ENCODE data around the gene PTGES3L.

Gene PTGES3L
- 0 reads per million in 4 experiments for total RNA-seq

DNA sequence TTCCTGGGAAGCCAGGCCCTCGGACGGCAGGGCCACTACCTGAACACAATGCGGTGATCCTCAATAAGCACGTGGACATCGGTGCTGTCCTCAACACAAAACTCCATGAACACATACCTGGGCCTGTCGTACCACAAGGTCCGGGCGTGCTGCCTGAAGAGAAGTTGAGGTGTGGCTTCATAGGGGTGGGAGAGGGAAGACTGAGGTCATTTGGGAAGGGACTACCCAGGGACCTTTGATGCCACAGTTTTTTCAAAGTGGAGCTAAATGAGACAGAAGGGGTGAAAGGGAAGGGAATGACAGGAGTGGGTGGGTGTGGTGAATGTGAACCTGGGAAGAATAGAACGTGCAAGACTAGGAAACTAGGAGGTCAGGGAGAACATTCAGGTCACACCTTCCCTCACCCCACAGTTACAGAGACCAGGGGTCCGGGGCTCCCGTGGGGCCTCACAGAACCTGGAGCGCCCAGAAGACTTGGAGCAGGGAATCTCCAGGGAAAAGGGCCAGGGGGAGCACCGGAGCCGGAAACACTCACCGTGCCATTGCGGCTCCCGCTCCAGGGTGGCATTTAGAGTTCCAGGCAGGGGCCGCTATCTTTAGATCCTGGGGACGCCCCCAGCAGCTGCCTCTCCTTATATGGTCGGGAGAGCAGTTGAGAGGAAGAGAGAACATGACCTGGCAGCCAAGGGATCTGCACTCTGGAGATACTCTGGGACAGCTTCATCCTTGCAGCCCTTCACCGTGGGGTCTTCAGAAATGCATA lies at the start of gene PTGES3L:
Gene PTGES3L, minus strand, starts transcription at position 570 of the 763 bp plus-strand sequence. Its CDS starts 27 bp downstream, at position 543.
- peak; percentile 26 for DNase-seq

GRCh38 chr17:43028221-43028861 lies 48.5 kb upstream of the PTGES3L start:
- no peak for DNase-seq

DNA sequence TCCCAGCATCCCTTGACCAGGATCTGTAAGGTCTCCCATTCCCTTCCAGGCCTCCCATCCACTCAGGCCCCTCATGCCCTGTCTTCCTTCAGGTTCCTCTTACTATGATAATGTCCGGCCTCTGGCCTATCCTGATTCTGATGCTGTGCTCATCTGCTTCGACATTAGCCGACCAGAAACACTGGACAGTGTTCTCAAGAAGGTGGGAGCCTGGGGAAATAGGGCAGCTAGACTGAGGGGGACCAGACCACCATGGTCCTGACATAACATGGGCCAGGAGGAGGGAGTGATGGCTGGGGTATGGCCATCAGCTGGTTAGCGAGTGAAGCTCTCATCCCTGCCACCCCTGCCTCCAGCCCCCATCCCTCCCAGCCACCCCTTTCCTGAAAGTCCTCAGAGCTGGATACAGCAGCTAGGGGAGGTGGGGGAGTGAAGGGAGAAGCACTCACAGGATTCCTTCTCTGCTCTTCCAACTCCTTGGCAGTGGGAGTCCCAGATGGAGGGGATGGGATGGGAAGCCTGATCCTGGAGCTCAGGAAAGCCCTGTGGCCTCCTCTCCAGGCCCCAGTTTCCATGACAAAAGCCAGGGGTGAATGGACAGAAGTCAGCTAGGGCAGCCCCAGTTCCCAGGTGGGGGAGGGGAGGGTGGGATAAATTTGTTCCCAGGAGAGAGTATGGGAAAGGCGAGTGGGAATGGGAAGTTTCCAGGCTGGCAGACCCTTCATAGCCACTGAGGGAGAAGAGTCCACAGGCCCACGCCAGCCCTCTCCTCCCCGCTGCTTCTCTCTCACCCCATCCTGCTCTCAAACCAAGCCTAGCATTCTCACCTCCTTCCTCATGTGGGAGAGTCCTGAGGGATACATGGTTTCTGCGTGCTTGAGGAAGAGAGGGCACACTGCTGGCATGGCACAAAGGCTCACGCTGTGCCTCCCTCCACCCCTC lies 47.5 kb upstream of the PTGES3L start:
- DNase-seq = no peak

- no peak for DNase-seq
Measured at GRCh38 chr17:43026595-43026994, 46.7 kb upstream of the PTGES3L start.

- DNase-seq = no peak
Measured at GRCh38 chr17:43025766-43026537, 46.1 kb upstream of the PTGES3L start.

DNA sequence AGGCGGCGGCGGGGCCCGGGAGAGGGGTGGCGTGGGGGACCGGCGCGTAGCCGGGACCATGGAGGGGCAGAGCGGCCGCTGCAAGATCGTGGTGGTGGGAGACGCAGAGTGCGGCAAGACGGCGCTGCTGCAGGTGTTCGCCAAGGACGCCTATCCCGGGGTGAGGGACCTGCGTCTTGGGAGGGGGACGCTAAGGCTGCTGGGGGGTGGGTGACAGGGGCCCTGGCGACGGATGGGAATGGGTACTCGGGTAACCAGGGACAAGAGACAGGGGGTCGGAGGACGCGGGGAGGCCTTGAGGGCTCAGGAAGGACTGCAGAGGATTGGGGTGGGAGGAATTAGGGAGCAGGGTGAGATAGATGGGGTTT lies 45.4 kb upstream of the PTGES3L start:
- no peak for DNase-seq

DNA sequence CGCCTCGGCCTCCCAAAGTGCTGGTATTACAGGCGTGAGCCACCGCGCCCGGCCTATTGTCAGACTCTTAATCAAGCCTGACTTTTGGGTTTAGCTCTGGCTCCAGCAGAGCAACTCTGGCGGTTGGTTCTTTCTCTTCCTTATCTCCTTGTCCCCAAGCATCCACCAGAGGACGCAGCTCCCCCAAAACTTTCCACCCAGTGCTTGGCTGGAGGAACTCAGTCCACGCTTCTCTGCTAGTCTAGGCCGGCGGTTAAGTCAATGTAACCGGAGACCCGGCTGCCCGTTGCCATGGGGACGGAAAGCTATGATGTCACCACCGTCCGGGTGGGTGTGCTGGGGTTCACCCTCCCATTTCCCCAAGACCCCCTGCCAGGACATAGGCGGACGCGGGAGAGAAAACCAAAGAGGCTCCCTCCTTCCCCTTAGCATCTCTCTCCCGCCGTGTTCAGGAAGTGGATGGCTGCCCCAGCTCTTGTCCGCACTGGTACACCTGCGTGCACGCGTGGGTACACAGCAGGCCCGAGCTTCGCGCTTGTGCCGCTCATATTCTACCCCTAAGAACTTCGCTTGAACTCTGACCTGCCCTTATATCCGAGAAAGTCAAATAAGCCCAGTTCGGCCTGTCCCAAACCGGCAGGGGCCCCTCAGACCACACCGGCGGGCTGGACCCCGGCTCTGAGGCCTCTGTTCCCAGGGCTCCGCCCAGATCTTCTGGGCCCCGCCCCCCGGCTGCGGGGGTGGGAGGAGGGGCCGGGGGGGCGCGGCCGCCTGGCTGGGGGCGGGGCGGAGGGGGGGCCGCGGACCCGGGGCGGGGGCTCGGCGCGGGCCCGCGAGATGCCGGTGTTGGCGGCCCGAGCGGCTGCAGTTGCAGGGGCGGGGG lies 44.8 kb upstream of the PTGES3L start, which contains the start of gene RND2:
Gene RND2, plus strand, starts transcription at position 825 of the 883 bp plus-strand sequence. CDS start 117 bp downstream, outside the sequence.
- peak; percentile 64 for DNase-seq

DNA sequence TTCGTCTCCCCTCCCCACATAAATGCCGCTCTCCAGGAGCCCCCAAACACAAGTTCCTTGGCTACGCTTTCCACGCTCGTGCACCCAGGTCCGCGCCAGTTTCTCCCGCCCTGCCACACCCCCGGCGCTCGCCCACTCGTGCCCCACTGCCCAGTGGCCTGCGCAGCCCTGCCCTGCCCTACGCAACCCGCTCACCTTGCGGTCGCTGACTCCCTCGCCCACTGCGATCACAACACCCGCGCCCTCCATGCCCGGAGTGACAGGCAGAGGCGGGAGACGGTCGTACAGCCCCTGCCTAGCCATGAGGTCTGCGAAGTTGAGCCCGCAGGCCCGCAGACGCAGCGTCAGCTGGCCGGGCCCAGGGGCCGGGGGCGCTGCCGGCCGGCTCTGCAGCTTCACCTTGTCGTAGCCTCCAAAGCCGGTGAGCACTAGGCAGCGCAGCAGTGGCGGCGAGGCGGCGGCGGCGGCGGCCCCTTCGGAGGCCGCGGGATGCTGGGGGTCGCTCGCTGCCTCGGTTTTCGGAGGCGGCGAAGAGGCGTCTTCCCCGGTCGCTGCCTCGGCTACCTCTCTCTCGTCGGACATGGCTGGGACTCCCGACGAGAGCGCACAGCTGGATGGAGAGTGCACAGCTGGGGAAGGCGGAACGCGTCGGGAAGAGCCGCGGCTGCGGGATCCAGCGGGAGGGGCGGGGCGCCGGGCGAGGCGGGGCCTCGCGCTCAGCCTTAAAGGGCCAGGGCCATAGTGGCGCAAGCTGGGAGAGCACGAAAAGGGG lies 42.0 kb upstream of the PTGES3L start, which contains the start of gene VAT1:
Gene VAT1, minus strand, starts transcription at position 645 of the 772 bp plus-strand sequence. Its CDS starts 63 bp downstream, at position 582.
- peak; percentile 46 for DNase-seq

DNA sequence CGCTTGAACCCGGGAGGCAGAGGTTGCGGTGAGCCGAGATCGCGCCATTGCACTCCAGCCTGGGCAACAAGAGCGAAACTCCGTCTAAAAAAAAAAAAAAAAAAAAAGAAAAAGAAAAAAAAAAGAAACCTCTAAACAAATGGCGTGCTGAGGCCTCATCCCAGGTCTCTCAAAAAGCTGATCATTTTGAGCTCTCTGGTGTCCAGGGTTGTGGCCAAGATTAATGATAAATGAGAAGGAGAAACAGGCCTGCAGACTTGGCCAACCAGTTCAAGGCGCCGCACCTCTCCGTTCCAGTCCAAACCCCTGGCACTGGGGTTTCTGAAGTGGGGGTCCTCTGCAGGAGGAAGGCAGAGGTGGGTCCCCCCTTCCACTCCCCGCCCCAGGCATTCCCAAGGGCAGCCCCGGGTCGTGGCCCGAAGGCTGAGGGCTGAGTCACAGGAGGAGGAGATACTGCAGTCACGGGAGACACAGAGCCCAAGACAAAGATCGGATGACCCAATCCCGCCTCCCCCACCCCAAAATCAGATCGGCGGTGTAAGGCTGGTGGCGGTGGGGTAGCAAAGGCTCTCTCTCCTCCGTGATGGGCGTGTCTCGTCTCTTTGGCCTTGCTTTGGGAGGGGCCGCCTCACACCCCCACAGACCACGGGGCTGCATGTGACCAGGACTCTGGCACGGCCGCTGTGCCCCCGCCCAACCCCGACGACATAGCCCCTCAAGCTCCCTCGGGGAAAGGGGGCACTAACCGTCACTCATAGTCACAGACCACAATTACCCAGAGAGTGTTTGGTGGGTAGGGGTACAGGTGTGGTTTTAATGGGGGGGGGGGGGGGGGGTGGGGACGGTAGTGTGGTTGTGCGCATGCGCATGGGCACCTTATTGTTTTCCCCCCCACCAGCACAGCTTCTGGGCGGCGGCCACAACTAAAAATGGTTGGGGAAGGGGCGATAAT lies 41.2 kb upstream of the PTGES3L start:
- peak; percentile 17 for DNase-seq

DNA sequence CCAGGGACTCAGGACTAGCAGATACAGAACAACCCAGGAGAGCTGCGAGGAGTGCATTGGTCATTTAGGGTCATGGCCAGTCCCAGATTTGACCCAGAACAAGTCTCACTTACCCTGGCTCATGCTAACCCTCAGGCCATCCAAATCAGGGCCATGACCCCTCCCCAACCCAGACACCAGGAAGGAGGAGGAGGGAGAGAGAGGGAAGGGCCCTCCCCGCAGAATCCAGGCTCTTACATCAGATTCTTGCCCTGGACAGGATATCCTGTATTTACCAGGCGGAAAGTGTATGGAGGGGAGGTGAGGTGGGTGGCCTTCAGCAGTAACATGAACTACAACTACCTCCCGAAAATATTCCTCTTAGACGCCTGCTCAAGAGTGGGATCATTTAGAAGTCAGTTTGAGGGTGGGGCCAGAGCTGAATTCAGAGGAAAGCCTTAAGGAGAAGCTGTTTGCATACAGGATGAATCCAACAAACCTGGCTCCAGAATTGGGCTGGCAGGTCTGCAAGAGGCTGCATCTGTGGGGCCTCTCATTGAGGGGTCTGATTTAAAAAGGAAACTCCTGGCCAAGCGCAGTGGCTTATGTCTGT lies 40.2 kb upstream of the PTGES3L start:
- no peak for DNase-seq

DNA sequence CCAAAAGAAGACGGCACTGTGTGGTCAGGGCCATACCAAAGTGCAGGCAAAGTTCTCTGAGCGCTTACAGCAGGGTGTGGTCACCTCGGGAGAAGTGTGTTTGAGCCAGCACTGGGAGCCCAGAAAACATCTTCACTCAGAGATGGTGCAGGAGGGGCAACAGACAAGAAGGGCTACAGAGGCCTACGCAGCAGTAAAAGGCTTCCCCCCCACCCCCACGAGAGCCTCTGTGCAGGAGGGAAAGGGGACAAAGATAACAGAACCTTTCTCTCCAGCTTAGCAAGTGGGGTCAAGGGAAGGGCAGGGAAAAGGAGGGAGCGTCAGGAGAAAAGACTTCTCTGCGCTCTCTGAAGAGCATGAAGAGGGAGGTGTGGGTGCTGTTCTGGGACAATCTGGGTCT lies 39.5 kb upstream of the PTGES3L start:
- no peak for DNase-seq

DNA sequence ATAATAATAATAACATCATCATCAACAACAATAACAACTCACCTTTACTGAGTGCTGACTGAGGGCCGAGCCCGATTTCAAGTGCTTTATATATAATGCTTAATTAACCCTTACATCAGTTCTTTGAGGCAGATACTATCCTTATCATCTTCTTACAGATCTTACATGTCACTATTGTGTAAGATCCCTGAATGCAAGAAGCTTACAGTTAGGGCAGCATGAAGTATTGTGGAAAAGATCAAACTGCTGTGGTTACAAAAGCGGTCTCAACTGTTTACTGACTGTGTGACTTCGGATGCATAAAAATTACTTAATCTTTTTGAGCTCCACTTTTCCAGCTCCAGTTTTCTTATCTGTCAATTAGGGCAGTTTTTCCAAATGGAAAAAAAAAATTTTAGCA lies 39.1 kb upstream of the PTGES3L start:
- DNase-seq = no peak

GRCh38 chr17:43018008-43018853 lies 38.4 kb upstream of the PTGES3L start:
- DNase-seq = no peak

- DNase-seq = no peak
Measured at GRCh38 chr17:43016216-43016615, 36.3 kb upstream of the PTGES3L start.

GRCh38 chr17:43015579-43015978 lies 35.7 kb upstream of the PTGES3L start:
- no peak for DNase-seq

- DNase-seq = no peak
Measured at GRCh38 chr17:43014649-43015542, 35.0 kb upstream of the PTGES3L start.

Data from effector CD8-positive, alpha-beta T cell (primary cell).